HG03108 (cell line): ENCODE measurements around the gene ATG2A.

Experiments
- ATAC-seq: cut with Tn5 transposase; IDR thresholded peaks from one replicate; pipeline ENCODE4 v1.9.1; 2021; ENCODE audit warnings: moderate library complexity; ENCODE audit not compliant: unreplicated experiment

The ATG2A gene

DNA sequence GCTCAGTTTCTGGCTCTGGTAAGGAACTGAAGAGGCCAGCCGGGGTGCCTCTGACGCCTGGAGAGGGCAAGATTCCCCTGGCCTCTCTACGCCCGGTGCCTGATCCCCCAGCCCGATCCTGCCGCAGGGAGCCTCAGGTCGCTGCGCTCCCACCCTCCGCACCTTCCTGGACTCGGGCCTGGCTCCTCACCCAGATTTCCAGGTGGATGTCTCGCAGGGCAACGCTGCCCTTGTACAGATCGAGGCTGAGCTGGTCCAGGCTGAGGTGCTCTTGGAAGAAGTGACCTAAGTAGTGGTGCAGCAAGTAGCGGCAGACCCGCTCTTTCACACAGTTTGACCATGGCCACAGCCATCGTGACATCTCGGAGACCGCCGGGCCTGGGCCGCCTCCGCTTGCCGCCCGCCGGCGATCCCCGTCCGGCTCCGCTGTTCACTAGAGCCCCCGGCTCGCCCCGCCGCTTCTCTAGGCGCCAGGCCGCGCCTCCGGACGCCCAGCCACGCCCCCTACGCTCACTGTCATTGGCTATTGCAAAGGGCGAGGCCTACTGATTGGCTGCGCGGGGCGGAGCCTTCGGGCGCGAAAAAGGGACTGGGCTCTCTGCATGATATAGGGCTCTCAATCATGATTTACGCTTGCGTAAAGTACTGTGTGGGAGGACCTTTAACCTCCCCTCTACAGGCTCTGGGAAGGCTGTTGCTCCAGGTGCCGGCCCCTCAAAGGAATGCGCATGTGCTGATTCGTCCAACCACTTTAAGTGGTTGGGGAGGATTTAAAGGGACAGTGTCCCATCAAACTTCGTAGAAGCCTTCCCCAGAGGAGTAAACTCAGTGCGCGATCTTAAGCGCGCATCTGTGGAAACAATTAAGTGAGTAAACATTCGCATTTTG is at the start of gene ATG2A:
TSS of gene ATG2A (minus strand) at position 435 of the 888 bp plus-strand sequence. CDS start at position 361, 74 bp downstream.
- peak; percentile 95 for ATAC-seq

GRCh38 chr11:64963072-64963631 is 46.1 kb upstream of the ATG2A start:
- ATAC-seq: no peak

GRCh38 chr11:64960719-64961118 is 43.7 kb upstream of the ATG2A start:
- no peak for ATAC-seq

DNA sequence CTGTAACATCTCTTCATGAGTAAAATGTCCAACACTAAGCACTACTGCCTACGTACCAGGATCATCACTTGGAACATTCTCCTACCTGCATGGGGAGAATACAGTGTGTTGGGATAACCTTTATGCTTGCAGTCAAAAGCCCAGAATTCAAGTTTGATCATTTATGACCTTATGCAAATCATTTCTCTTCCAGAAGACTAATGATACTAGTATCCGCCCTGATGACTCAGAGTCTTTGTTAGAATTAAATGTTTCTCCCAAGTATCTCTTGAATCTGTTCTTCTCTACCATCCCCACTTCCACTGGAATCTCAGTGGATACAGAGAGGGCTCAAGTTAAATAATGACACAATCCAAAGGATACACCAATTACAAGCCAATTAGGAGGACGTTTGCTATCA is 42.5 kb upstream of the ATG2A start:
- no peak for ATAC-seq

DNA sequence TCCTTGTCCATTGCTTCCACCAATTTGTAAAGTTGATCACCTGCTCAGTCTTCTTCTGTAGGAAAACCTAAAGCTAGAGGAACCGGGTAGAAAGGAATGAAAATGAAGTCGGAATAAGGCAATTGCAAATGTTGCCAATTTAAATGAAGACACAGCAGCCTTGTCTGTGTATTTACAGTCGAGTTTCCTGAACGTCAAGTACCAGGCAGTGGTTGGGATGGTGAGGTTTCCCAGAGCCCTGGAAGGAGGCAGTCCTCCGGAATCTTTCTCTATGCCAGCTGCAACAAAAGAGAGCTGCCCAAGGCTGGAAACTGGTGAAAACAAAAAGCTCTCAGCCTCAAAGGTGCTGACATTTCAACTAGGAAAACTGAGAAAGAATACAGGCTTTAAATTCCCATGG is 37.2 kb upstream of the ATG2A start:
- ATAC-seq: no peak

DNA sequence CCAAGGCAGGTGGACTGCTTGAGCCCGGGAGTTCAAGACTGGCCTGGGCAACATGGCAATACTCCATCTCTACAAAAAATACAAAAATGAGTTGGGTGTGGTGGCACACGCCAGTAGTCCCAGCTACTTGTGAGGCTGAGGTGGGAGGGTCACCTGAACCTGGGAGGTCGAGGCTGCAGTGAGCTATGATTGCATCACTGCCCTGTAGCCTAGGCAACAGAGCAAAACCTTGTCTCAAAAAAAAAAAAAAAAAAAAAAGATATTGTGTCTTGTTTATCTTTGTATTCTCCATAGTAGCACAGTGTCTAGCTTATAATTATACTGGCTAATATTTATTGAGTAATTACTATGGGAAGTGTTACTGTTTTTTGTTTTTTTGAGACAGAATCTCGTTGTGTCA is 34.5 kb upstream of the ATG2A start:
- ATAC-seq: no peak

DNA sequence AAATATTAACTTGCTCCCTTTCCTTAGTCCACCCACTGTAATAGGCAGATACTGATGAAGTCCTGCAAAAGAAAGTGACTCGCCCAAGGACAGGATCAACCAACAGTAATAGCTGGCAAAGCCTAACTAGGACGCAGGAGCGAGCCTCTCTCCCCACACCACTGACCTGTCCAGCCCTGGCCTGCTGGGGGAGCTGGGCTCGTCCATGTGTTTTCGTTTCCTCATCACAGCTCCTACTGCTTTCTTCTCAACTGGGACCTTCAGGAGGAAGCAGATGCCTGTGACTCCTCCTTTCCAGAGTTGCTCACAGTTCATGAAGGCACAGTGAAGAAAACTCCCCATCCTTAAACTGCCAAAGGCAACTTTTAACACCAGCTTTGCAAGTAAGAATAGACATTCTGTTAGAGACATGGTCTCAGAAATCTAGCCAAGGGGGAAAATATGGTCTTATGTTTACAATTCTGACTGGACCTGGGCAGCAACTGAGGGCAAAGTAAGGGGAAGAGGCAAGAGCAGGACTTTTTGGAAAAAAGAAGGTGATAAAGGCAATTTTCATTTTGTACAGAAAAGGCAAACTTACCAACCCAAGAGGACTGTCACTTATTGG is 30.3 kb upstream of the ATG2A start:
- no peak for ATAC-seq

- no peak for ATAC-seq
Measured at GRCh38 chr11:64936539-64936938, 19.5 kb upstream of the ATG2A start.

- ATAC-seq: no peak
Measured at GRCh38 chr11:64935359-64936081, 18.5 kb upstream of the ATG2A start, which contains the start of gene GPHA2. Gene GPHA2 (minus strand): TSS chr11:64935893. CDS start chr11:64935460, 433 bp downstream.

GRCh38 chr11:64934682-64935358 is 17.8 kb upstream of the ATG2A start:
- no peak for ATAC-seq

DNA sequence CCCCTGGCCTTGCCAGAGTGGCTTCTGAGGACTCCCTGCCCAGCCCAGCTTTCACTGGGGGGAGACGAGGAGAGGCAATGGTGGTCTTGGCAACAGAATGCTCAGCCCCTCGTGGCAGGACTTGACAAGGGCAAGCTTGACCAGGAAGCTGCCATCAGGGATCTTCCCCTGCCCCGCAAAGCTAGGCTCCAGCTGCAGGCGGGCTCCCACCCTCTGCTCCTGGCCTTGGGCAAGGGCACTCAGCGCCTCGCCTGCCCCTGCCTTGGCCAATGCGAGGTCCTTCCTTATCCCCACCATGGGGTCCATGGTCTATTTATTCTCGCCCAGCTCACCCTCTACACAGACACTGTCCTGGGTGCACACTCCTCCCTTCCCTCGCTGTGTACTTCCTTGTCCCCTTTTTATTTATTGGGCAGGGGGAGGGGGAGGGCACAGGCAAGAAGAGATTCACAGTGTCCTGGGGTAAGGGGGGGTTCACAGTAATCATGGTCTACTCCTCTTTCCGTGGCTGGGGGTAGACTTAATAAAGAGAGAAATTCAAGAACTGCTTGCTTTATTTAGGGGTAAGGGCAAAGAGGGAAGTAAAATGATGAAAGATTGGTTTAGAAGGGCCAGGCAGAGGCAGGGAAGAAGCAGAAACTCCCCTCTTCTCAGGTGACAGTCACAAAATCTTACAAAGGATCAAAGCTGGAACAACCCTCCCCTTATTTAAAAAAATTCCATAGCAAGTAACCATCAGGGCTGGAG is 17.1 kb upstream of the ATG2A start:
- ATAC-seq: no peak

- ATAC-seq: no peak
Measured at GRCh38 chr11:64933213-64933934, 16.4 kb upstream of the ATG2A start.

DNA sequence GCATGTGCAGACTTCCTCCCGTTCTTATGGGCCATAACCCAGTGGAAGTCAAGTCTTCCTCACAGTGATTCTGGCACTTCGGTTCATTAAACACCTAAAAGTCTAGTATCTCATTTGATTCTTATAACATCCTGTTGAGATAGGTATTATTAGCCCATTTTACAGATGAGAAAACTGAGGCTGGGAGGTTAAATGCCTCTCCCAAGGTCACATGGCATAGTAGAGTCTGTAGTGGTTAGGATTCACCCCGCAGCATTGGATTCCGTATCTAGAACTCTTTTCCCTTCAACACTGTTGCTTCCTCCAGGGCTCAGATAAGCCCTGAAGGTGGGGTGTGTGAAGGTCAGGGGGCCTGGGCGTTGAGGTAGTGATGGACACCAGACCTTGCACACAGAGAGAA is 15.3 kb upstream of the ATG2A start:
- no peak for ATAC-seq

GRCh38 chr11:64931290-64931689 is 14.3 kb upstream of the ATG2A start:
- ATAC-seq: no peak

DNA sequence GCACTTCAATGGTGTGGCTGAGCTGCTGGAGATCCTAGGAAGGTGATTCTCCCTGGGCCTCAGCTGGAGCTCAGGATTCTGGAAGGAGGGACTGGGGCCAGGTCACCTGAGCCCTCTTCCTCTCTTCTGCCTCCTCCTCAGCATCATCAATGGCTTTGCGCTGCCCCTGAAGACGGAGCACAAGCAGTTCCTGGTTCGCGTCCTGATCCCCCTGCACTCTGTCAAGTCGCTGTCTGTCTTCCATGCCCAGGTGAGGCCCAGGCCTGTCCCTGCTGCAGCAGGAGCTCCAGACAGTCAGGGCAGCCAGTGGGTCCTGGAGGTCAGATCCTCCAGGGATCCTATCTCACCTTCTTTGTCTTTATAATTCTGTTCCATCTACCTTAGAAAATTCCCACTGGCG is 13.3 kb upstream of the ATG2A start:
- no peak for ATAC-seq

- no peak for ATAC-seq
Measured at GRCh38 chr11:64929625-64930024, 12.6 kb upstream of the ATG2A start.

GRCh38 chr11:64928957-64929356 is 11.9 kb upstream of the ATG2A start:
- ATAC-seq: no peak

DNA sequence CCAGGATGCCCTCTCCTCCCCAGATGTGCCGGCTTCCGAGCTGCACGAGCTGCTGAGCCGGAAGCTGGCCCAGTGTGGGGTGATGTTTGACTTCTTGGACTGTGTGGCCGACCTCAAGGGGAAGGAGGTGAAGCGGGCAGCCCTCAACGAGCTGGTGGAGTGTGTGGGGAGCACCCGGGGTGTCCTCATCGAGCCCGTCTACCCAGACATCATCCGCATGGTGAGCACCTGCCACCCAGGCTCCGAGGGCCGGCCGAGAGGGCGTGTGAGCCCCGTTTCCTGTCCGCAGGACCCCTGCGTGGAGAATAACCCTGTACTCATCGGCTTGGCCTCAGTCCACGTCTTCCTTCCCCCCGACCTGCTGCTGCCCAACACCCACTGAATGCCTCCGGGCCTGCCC is 9.7 kb upstream of the ATG2A start:
- no peak for ATAC-seq
